Measurements from ENCODE around the gene MYRIP.
"Not testable (repeated sequence)": the region's sequence is repeated elsewhere in the genome, so short reads cannot be mapped to it uniquely, and the experiment has no call there.

Gene MYRIP

DNA sequence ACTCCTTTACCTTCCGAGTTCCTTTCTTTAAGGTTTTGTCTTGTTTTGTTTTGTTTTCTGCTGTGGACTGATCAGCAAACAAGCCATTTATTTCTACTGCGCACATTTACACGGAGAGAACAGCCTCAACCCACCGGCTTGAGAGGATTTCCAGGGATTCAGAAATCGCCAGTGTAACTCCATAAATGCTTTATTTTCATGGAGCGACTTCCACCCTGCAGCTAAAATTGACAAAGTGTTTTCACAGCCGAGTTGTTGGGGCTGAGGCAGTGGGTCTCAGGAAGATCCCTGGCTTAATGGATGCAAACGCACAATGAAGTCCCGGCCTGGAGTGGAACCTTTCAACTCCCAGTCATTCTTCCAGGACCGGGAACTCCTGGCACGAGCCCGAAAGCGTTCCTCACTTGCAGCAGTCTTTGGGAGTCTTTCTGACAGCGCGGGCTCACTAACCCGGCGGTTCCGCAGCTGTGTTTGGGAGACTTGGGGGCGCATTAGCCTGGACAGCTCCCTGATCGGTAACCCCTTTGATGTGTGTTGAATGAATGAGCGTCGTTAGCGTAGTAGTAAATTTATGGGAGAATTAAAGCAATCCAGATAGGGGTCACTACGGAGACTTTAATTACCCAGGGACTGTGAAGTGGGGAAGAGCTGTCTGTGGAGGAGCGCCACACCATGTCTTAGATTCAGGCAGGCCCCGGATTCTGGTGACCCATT, 785 bp upstream of the MYRIP start:
- no peak for DNase-seq (ENCODE audit: low read depth)

DNA sequence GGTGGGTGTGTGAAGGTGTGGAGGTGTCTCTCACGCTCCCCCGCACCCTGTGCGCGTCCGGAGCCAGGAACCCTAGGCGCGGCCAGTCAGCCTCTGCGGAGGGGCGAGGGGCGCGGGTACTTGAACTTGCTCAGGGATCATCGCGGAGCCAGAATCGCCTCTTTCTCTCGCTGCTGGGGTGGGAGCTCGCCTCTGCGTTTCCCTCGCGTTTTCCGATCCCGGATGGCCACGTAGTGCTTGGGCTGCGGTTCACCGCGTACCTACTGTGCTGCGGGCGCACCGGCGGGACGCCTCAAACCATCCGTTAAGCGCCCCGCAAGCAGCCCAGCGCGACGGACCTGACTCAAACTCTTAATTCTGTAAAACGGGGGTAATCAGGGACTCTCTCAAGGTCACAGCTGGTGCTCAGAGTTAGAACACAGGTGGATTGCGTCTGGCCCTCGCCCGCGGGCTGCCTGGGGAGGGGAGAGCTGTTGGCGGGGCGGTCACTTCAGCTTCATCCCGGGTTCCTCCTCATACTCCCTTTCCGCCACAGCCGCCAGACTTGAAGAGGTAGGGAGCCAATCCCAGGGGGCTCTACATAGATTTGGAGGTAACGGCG, 686 bp downstream of the MYRIP start:
- DNase-seq (ENCODE audit: low read depth) = no peak

DNA sequence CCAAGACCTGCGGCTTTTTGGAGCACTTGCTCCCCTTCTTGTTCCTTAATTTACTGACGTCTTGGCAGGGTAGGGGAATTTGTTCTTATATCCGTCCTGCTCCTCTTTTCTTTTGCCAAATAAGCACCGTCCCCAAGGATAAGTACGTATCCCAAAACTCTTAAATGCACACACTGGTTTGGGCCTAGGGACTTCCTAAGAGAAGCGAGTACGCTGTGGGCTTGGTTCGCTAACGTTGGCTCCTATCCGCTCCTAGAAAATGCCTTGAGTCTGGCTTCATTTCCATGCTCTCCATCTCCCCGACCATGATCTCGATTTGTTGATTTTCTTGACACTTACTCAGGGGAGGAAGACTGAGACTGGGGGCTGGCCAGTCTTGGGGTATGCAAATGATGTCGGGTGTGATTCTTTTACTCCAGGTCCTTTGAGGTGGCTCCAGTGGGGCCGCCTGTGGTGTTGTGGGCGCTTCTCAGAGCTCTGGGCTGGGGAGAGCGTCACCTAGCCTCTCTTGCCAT, 1.3 kb downstream of the MYRIP start:
- DNase-seq (ENCODE audit: low read depth) = no peak

DNA sequence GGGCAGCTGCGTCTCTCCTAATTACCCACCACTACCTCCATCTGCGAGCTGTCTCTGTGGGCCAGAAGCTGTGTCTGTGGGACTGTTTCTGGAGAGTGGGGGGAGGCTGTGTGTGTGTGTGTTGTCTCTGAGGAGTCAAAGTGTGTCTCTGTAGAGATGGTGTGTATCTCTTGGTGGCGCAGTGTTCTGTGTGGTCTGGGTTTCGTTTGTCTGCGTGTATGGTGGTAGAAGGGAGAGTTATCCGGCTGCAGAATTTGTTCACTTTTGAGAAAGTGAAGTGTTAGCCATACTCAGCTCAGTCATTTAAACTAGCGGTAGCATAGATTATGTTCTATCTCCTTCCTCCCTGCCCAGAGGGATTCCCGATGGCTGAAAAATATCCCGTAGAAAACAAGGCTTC, 2.2 kb downstream of the MYRIP start:
- no peak for DNase-seq (ENCODE audit: low read depth)

DNA sequence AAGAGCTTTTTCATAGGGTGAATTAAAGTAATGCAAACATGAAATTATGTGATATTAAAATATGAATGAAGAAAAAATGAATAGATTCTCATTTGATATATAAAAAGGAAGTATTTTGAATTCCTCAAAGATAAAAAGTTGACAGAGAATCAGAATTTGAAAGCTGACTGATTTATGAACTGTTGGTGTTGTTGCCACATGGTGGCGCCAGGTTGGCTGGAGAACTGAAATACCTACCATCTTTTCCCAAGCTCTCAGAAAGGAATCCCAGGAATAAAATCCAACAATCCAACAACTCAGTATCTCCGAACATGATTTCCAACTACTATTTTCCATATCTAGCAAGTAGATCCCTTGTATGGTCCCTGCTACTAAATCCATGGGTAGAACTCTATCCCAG, 3.1 kb downstream of the MYRIP start:
- no peak for DNase-seq (ENCODE audit: low read depth)

DNA sequence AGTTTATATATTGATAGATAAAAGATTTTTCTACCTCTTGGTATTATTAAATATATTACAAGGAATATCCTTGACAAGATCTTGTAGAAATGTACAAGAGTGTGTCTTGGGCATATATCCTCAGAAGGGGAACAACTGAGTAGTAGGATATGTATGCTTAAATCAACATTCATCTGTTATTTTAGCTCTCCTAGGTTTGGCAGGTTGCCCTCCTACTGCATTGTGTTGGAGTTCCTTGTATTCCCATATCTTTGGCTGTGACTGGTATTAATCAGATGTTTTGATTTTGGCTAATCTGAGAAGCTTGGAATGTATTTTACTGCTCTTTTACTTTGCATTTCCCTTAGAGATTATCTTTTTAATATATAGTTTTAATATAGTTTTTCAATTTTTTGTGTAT, 4.6 kb downstream of the MYRIP start:
- DNase-seq (ENCODE audit: low read depth) = no peak

DNA sequence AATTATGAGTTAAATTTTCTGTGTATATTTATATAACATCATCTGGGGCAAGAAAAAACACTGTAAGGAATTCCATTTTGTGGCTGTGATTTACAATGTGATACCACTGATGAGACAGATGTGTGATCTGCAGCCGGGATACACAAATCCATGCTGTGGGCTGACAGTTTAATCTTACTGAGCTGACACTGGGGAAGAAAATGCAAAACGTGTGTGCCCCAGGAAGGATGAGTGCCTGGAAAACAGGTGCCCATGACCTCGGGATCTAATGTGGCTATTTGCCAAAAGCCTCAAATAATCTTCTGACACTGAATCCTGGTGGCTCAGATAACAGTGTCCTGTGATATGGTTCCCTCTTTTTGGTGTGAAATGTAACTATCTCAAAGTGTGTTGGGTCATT, 10.5 kb downstream of the MYRIP start:
- no peak for DNase-seq (ENCODE audit: low read depth)

DNA sequence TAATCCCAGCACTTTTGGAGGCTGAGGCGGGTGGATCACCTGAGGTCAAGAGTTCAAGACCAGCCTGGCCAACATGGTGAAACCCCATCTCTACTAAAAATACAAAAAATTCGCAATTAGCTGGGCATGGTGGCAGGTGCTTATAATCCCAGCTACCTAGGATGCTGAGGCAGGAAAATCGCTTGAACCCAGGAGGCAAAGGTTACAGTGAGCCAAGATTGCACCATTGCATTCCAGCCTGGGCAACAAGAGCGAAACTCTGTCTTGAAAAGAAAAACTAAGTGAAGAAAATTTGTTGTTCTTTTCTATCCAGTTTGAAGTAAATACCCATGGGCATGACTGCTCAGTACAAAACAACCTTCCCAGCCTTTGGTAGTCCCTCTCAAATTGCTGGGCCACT, 24.4 kb downstream of the MYRIP start:
- not testable (repeated sequence) for DNase-seq (ENCODE audit: low read depth)

DNA sequence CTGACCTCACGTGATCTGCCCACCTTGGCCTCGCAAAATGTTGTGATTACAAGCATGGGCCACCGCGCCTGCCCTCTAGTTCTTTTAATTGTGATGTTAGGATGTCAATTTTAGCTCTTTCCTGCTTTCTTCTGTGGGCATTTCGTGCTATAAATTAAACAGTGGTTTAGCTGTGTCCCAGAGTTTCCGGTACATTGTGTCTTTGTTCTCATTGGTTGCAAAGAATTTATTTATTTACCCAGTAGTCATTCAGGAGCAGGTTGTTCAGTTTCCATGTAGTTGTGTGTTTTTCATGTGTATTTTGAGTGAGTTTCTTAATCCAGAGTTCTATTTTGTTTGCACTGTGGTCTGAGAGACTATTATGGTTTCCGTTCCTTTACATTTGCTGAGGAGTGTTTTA, 30.1 kb downstream of the MYRIP start:
- no peak for DNase-seq (ENCODE audit: low read depth)

DNA sequence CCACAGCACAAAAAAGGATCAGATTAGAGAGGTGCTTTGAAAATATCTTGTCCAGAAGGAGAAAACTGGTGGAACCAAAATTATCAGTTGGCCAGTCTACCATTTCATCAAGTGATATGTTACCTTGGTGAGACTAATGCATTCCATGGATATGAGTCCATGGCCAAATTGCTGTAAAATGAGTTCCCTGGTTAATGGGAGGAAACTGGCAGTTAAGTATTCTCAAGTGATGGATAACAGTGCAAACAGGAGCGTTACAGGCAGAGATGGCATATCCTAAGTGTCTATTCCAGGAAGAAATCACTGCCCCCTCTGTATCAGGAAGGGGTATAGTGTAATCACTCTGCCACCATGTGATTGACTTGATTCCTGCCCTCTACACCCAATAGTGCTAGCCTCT, 34.0 kb downstream of the MYRIP start:
- DNase-seq (ENCODE audit: low read depth) = no peak

DNA sequence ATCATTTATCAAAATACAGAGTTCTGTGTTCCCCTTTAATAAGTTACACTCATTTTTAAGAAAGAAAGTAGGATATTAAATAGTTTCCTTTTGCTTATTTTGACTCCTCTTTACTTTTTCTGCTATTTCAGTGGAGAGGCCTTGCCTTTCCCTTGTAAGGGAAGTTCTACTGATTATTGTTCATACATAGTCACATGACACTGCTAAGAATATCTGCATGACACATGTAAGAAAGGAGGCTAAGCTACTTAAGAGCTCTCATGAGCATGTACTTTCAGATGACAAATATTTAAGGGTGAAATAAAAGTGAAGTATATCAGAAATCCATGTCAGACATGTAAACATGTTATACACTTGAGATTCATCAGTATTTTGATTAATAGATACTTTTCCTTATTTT, 39.0 kb downstream of the MYRIP start:
- DNase-seq (ENCODE audit: low read depth) = no peak

DNA sequence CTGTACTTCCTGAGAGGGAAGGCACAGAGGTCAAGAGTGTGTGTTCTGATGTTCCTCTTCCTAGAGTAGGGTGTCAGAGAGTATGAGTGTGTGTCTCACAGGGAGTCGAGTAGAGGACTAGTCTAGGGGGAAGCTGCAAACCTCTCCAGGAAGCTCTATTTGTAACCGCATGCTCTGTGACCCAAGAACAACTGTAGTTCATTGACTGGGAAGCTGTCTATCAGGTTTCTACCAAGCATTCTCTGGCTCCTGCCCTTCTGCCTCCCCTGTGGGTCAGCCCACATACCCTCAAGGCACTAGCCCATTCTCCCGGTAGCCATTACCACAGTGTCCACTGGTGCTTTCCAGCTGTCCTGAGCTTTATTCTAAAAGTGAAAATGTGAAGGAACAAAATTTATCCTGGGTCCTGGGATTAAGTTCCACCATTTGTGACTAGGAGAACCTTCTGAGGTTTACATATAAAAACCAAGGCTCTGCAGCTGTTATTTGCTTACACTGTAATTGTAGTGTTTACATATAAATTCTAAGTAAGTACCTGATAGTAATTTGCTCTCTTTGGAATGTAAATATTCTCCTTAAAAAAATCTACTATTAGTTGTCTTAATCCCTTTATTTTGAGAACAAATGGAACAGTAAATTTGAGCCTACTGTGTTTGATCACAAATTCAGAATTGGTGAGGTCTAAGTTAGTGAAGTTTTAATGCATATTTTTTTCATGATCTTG, 40.7 kb downstream of the MYRIP start:
- DNase-seq (ENCODE audit: low read depth) = no peak

DNA sequence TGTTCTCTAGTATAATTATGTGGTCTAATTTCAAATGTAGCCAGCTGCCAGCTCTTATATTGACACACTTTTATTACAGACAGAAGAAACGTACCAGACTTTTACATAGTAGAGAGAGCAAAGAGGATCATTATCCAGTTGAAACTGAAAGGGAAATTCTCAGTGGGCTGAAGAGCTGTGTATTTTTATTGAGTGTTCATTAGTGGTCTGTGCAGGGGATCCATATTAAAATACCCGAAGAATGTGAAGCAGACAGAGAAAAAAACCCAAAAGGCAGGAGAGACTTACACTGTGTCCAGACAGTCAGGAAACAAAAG, 41.3 kb downstream of the MYRIP start:
- DNase-seq (ENCODE audit: low read depth) = no peak

DNA sequence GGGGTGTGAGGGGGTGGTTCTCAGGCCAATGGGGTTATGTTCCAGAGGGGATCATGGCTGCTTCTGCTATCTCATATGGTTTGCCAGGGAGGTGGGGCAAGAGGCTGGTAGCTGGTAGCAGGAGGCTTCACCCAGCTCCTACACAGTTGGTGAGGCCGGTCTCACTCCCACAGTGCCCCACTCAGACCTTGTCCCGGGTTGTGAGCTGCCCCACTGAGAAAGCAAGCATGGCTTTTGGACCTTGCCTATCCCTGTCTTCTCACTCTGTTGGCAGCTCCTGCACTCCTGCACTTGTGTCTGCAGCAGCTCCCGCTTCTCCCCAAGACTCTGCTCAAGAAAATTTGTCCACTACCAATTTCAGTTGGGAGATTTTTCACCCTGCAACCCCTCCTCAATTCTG, 46.1 kb downstream of the MYRIP start:
- no peak for DNase-seq (ENCODE audit: low read depth)

DNA sequence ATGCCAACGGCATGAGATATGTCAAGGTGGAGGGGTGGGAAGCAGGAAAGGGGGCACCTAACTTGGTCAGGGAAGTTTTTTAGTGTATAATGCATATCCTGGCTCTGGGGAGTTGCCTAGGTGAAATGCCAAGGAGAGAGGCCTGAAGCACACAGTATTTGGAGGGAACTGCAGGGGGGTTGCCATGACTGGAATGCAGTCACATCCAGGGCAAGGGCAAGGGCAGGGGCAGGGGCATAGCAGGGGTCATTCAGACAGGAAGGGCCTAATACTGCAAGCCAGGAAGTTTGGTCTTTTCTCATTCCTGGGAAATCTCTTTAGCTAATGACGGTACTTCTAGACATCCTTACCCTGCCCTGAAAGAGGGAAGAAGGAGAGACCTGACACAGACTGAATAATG, 60.5 kb downstream of the MYRIP start:
- no peak for DNase-seq (ENCODE audit: low read depth)

DNA sequence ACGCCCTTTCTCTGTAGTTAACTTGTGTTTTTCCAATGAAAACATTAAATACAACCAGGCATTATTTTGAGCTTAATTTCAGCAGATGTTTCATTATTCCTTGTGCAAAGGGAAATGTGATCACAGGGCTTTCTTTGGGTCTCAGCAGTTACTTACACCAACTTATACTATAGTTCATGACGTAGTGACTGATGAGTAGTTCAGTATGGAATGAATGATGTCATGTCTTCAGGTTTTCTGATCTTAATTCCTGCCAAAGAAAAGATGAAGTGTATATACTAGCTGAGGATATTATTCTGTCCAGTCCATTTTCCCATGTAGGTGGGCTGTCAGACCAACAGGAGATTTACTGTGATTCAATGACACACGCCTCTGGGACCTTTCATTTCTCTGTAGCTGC, 61.3 kb downstream of the MYRIP start:
- DNase-seq (ENCODE audit: low read depth) = no peak

DNA sequence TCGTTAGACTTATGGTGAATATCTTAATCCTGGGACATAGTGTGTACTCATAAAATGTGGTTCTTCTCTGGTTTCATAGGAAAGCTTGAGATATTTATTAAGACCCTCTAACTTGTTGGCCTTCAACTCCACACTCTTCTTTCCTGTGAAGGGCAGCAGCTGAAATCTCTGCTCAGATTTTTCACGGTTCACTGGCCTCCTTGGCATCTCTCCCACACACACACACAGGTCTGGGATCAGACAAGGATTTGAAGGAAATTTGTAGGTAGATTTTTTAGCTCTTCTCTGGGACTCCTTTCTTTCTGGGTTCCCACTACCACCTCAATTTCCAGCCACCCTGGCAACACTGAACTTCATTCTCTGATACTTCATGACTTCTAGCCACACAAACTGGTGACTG, 70.2 kb downstream of the MYRIP start:
- no peak for DNase-seq (ENCODE audit: low read depth)

DNA sequence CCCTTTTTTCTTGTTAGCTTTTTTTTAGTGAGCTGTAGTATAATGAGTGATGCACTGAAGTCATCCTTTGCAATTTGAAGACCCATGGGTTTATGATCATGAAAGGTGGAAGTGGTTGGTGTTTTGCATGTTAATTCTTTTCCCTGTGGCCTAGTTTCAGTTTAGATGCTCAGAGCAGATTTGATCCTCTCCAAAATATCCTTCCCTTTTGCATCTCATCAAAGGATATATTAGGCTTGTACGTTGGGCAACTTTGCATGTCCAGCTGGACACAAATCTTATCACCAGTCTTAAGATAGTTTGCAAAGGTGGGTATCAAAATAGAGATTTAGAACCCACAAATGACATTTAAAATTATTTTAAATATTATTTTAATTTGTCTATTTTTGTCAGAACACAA, 72.7 kb downstream of the MYRIP start:
- DNase-seq (ENCODE audit: low read depth) = no peak

DNA sequence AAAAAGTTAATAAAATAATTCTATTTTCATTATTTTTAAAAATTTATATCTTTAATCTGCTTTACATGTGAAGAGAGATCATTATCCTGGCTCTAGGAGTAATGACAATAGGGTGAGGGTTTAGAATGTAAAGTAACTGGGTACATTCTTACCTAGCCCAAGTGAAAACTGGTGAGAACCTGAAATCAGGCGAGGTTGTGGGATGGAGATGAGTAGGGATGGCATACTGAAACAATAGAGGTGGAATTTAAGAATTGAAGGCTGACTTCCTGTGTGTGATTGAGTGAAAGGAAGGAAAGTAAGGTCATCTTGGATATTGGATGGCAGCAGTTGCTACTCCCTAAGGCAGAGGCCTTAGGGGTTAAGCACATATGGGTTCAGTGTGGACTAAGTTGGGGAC, 82.7 kb downstream of the MYRIP start:
- no peak for DNase-seq (ENCODE audit: low read depth)

DNA sequence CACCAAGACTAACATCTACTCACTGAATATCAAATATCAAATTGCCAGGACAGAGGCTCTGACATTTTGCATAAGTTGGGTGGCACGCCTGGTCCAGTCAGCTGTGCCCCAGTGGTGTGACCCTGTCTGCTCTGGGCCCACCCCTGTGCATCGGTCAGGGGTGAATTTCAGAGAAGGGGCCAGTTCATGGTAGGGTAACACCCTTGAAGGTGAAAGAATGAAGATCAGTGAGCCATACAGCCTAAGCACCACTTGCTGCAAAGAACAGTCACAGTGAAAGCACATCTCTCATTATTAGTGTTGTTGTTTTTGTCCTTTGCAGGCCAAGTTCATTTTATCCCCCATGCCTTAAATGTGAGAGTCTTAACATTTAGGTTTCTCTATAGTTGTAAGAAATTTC, 86.8 kb downstream of the MYRIP start:
- DNase-seq (ENCODE audit: low read depth) = no peak

DNA sequence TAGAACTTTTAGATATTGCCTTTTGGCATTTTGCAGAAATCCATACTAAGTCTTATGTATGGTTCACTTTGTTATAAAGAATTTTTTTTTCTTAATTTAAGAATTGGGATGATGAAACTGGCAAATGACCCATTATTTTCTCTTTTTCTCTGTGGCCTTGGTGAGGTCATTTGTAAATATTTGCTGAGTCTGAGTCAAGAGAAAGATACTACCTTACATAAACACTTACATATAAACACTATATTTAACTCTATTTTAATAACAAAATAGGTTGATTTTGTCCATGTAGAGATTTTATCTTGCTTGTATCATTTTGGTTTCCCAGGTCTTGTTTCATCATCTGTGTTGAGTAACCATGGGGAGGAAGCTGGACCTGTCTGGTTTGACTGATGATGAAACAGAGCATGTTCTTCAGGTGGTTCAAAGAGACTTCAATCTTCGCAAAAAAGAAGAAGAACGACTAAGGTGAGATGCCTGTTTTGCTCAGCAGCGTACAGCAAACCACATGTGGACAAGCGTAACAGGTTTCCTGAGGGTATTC, 91.1 kb downstream of the MYRIP start:
- no peak for DNase-seq (ENCODE audit: low read depth)

DNA sequence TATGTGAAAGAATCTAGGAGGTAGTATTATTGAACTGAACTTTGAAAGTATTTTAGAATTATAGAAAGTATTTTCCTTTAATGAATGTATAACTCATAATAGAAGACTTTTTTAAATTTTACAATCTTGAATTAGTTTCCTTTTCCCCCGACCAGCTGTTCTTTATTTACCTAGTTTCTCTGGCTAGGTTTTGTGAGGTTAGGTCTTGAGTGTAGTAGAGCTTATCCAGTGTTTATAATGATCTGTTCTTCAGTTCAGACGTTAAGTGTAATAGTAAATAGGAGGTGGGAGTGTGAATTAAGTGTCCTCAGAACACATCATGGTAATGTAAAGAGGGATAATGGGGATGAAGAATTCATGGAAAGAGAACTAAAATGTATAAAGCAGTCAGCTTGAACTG, 93.8 kb downstream of the MYRIP start:
- DNase-seq (ENCODE audit: low read depth) = no peak

DNA sequence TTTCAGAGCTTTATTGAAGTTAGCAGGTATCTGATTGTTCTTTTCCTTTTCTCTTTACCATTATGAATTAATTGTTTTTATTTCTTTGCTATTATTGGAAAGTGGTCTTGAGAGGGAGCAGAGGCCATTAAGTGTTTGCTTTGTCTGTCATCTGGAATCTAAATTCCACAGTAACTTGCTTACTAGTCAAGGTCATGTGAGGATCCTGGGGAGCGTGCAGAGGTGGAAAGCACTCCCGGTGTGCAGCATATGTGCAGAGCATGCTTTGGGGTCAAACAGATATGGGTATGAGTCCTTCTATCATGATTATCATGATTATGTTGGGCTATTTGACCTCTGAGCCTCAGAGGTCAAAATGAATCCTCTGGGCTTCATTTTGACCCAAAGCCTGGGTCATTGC, 96.4 kb downstream of the MYRIP start:
- DNase-seq (ENCODE audit: low read depth) = no peak
